HEK293 (cell line): ENCODE results near the gene DHX32.

Experiments
- CTCF ChIA-PET: fragments of 350-600 bp; formaldehyde crosslinking; extraction: SDS; loops from one replicate; lab custom pipeline; 2021; ENCODE audit warnings: antibody characterized with exemption; lab: Yijun Ruan, JAX
- POLR2A ChIA-PET: fragments of 300-600 bp; formaldehyde crosslinking; extraction: SDS; loops from one replicate; lab custom pipeline; 2020; ENCODE audit warnings: antibody characterized with exemption, inconsistent platforms; lab: Yijun Ruan, JAX
- H3K27ac ChIP-seq: fragments of 200-500 bp; sonication (Bioruptor generic); 2 replicates; pipeline ENCODE4 v1.5.1; 2014; ENCODE audit warnings: low read depth, low read length, control low read depth, inconsistent platforms; ENCODE audit errors: extremely low read depth
- H3K36me3 ChIP-seq, 2 experiments: fragments of 200-500 bp in 1 of 2; sonication (Bioruptor generic) in 1 of 2; 1 replicate in 1 of 2; 2 replicates in 1 of 2; pipeline ENCODE4 v1.5.1; 2014 to 2017; ENCODE audit warnings: inconsistent platforms in 2 of 2, low read length in 2 of 2; ENCODE audit not compliant: control insufficient read depth in 2 of 2, insufficient read depth in 1 of 2
- H3K4me1 ChIP-seq: fragments of 200-500 bp; sonication (Bioruptor generic); 2 replicates; pipeline ENCODE4 v1.5.1; 2014; ENCODE audit warnings: mild to moderate bottlenecking, low read length, inconsistent platforms; ENCODE audit not compliant: control insufficient read depth, insufficient read depth
- H3K4me3 ChIP-seq: 2 replicates; pipeline ENCODE4 v1.5.1; 2011; ENCODE audit warnings: low read depth, mild to moderate bottlenecking, control low read depth, low read length, moderate library complexity
- H3K9me3 ChIP-seq: fragments of 200-500 bp; sonication (Bioruptor generic); 2 replicates; pipeline ENCODE4 v1.5.1; 2014; ENCODE audit warnings: low read depth, low read length, inconsistent platforms; ENCODE audit not compliant: control insufficient read depth, insufficient read depth
- FEZF1 ChIP-seq: fragments of 450-650 bp; formaldehyde crosslinking; IDR thresholded peaks from 2 replicates; pipeline ENCODE4 v1.5.1; 2016; ENCODE audit warnings: missing biosample characterization, missing genetic modification characterization
- GLI4 ChIP-seq: fragments of 450-650 bp; formaldehyde crosslinking; IDR thresholded peaks from 2 replicates; pipeline ENCODE4 v1.5.1; 2016; ENCODE audit warnings: missing biosample characterization, missing genetic modification characterization
- GLIS1 ChIP-seq: fragments of 450-650 bp; formaldehyde crosslinking; IDR thresholded peaks from 2 replicates; pipeline ENCODE4 v1.5.1; 2016; ENCODE audit warnings: missing biosample characterization, missing genetic modification characterization
- KLF8 ChIP-seq: fragments of 450-650 bp; formaldehyde crosslinking; IDR thresholded peaks from 2 replicates; pipeline ENCODE4 v1.5.1; 2016; ENCODE audit warnings: missing biosample characterization, missing genetic modification characterization
- SALL2 ChIP-seq: fragments of 450-650 bp; formaldehyde crosslinking; IDR thresholded peaks from 2 replicates; pipeline ENCODE4 v1.5.0; 2017; ENCODE audit warnings: missing biosample characterization, mild to moderate bottlenecking, missing genetic modification characterization, borderline replicate concordance
- TSHZ1 ChIP-seq: fragments of 450-650 bp; formaldehyde crosslinking; IDR thresholded peaks from 2 replicates; pipeline ENCODE4 v1.5.1; 2016; ENCODE audit warnings: missing biosample characterization, missing genetic modification characterization, borderline replicate concordance
- ZFP3 ChIP-seq: fragments of 450-650 bp; formaldehyde crosslinking; IDR thresholded peaks from 2 replicates; pipeline ENCODE4 v1.5.1; 2016; ENCODE audit warnings: low read depth, missing biosample characterization, missing genetic modification characterization
- ZNF169 ChIP-seq: fragments of 450-650 bp; formaldehyde crosslinking; IDR thresholded peaks from 2 replicates; pipeline ENCODE4 v1.5.1; 2016; ENCODE audit warnings: missing biosample characterization, missing genetic modification characterization
- ZNF202 ChIP-seq: fragments of 450-650 bp; formaldehyde crosslinking; IDR thresholded peaks from 2 replicates; pipeline ENCODE4 v1.5.1; 2016; ENCODE audit warnings: missing biosample characterization, missing genetic modification characterization, borderline replicate concordance
- ZNF266 ChIP-seq: fragments of 450-650 bp; formaldehyde crosslinking; IDR thresholded peaks from 2 replicates; pipeline ENCODE4 v1.5.1; 2016; ENCODE audit warnings: missing biosample characterization, missing genetic modification characterization, low read depth
- ZNF391 ChIP-seq: fragments of 450-650 bp; formaldehyde crosslinking; IDR thresholded peaks from 2 replicates; pipeline ENCODE4 v1.5.1; 2016; ENCODE audit warnings: low read depth, missing biosample characterization, missing genetic modification characterization, borderline replicate concordance
- ZNF48 ChIP-seq: fragments of 450-650 bp; formaldehyde crosslinking; IDR thresholded peaks from 2 replicates; pipeline ENCODE4 v1.5.1; 2016; ENCODE audit warnings: missing biosample characterization, missing genetic modification characterization
- ZNF518A ChIP-seq: fragments of 450-650 bp; formaldehyde crosslinking; conservative IDR thresholded peaks from 2 replicates; pipeline ENCODE4 v1.5.1; 2016; ENCODE audit warnings: low read depth, missing biosample characterization, missing genetic modification characterization
- ZNF571 ChIP-seq: fragments of 450-650 bp; formaldehyde crosslinking; IDR thresholded peaks from 2 replicates; pipeline ENCODE4 v1.5.0; 2017; ENCODE audit warnings: missing biosample characterization, missing genetic modification characterization
- ZNF580 ChIP-seq: fragments of 450-650 bp; formaldehyde crosslinking; IDR thresholded peaks from 2 replicates; pipeline ENCODE4 v1.5.1; 2016; ENCODE audit warnings: missing biosample characterization, missing genetic modification characterization
- ZNF624 ChIP-seq: fragments of 450-650 bp; formaldehyde crosslinking; IDR thresholded peaks from 2 replicates; pipeline ENCODE4 v1.5.1; 2017; ENCODE audit warnings: missing biosample characterization, missing genetic modification characterization
- ZNF626 ChIP-seq: fragments of 450-650 bp; sonication (Bioruptor Pico); formaldehyde crosslinking; IDR thresholded peaks from 2 replicates; pipeline ENCODE4 v1.5.1; 2018; ENCODE audit warnings: missing biosample characterization, missing genetic modification characterization, inconsistent platforms
- ZSCAN5A ChIP-seq: fragments of 450-650 bp; formaldehyde crosslinking; IDR thresholded peaks from 2 replicates; pipeline ENCODE4 v1.5.1; 2016; ENCODE audit warnings: missing biosample characterization, missing genetic modification characterization
- TF ChIP-seq, protein P1 (sequence below): fragments of 450-650 bp; formaldehyde crosslinking; IDR thresholded peaks from 2 replicates; pipeline ENCODE4 v1.5.1; 2016; ENCODE audit warnings: missing biosample characterization, missing genetic modification characterization
- TF ChIP-seq, protein P2 (sequence below): fragments of 450-650 bp; formaldehyde crosslinking; IDR thresholded peaks from 2 replicates; pipeline ENCODE4 v1.5.1; 2016; ENCODE audit warnings: missing biosample characterization, missing genetic modification characterization

Gene DHX32

DNA sequence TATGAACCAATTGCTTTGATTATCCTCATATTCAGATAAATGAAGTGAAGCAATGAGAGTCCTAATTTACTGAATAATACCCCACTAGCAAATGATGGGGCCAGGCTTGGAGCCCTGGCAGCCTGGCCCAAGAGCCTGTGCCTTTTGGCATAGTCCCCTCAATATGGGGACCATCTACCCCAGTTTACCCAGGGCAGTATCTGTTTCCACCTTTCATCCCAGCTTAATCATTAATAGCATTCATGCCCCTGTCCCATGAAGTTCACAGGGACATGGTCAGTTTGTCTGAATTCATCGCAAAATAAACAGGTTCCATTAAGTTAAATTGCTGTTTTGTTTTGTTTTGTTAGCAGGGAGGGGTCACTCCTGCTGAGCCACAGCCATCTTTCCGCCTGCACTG is 32.2 kb downstream of the DHX32 start:
- Histone ChIP-seq H3K4me1 (no peaks in the 10 kb centered on the region), H3K36me3 (peaks cover 17 to 81% of the 10 kb centered on the region in 2 experiments), H3K9me3 (no peaks in the 10 kb centered on the region), H3K27ac (no peak overlapping the region), H3K4me3 (no peak overlapping the region)
- POLR2A ChIA-PET = no interaction called here
- TF ChIP-seq ZNF518A (no peak), ZSCAN5A (tag by site-specific recombination) (no peak), SALL2 (tag by site-specific recombination) (no peak), ZNF391 (tag by site-specific recombination) (no peak), ZNF626 (tag by site-specific recombination) (no peak), FEZF1 (no peak), TSHZ1 (tag by site-specific recombination) (no peak), ZNF266 (tag by site-specific recombination) (no peak), ZNF580 (tag by site-specific recombination) (no peak), GLI4 (tag by site-specific recombination) (no peak), ZNF48 (tag by site-specific recombination) (no peak), ZNF169 (tag by site-specific recombination) (no peak), ZNF624 (no peak), ZNF571 (tag by site-specific recombination) (no peak), ZNF202 (tag by site-specific recombination) (no peak), GLIS1 (tag by site-specific recombination) (no peak), KLF8 (tag by site-specific recombination) (no peak), ZFP3 (no peak)
- TF ChIP-seq, protein P1, sequence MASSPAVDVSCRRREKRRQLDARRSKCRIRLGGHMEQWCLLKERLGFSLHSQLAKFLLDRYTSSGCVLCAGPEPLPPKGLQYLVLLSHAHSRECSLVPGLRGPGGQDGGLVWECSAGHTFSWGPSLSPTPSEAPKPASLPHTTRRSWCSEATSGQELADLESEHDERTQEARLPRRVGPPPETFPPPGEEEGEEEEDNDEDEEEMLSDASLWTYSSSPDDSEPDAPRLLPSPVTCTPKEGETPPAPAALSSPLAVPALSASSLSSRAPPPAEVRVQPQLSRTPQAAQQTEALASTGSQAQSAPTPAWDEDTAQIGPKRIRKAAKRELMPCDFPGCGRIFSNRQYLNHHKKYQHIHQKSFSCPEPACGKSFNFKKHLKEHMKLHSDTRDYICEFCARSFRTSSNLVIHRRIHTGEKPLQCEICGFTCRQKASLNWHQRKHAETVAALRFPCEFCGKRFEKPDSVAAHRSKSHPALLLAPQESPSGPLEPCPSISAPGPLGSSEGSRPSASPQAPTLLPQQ (tag by site-specific recombination) = no peak
- TF ChIP-seq, protein P2, sequence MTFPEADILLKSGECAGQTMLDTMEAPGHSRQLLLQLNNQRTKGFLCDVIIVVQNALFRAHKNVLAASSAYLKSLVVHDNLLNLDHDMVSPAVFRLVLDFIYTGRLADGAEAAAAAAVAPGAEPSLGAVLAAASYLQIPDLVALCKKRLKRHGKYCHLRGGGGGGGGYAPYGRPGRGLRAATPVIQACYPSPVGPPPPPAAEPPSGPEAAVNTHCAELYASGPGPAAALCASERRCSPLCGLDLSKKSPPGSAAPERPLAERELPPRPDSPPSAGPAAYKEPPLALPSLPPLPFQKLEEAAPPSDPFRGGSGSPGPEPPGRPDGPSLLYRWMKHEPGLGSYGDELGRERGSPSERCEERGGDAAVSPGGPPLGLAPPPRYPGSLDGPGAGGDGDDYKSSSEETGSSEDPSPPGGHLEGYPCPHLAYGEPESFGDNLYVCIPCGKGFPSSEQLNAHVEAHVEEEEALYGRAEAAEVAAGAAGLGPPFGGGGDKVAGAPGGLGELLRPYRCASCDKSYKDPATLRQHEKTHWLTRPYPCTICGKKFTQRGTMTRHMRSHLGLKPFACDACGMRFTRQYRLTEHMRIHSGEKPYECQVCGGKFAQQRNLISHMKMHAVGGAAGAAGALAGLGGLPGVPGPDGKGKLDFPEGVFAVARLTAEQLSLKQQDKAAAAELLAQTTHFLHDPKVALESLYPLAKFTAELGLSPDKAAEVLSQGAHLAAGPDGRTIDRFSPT (tag by site-specific recombination) = no peak
- CTCF ChIA-PET = no interaction called here
